ENCODE data around the gene ZFYVE21. TPM values are rescaled to one million over a fixed set of nuclear protein-coding genes. Genes with fewer than 3 reads are reported as not detected.
A peak's percentile ranks its signal among the peaks of the same experiment; 100 is the strongest.

The ZFYVE21 gene
- total RNA-seq, 4 donors from 2014 or later = 40.3 to 81.2 (median 59.0) TPM

GRCh38 chr14:103726474-103726873 is 10.9 kb downstream of the ZFYVE21 start:
- no peaks in the 10 kb centered on the region for H3K27me3 ChIP-seq
- H3K27ac ChIP-seq = no peak overlapping the region
- H3K4me3 ChIP-seq = no peak overlapping the region
- H3K4me1 ChIP-seq = peaks cover 0 to 29% (median 0%) of the 10 kb centered on the region in 4 donors
- peaks cover 0 to 38% (median 0%) of the 10 kb centered on the region in 3 donors for H3K36me3 ChIP-seq
- TF ChIP-seq, protein P1, sequence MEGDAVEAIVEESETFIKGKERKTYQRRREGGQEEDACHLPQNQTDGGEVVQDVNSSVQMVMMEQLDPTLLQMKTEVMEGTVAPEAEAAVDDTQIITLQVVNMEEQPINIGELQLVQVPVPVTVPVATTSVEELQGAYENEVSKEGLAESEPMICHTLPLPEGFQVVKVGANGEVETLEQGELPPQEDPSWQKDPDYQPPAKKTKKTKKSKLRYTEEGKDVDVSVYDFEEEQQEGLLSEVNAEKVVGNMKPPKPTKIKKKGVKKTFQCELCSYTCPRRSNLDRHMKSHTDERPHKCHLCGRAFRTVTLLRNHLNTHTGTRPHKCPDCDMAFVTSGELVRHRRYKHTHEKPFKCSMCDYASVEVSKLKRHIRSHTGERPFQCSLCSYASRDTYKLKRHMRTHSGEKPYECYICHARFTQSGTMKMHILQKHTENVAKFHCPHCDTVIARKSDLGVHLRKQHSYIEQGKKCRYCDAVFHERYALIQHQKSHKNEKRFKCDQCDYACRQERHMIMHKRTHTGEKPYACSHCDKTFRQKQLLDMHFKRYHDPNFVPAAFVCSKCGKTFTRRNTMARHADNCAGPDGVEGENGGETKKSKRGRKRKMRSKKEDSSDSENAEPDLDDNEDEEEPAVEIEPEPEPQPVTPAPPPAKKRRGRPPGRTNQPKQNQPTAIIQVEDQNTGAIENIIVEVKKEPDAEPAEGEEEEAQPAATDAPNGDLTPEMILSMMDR (IDR thresholded peaks at IDR 0.05) = no peak
- no peak for TF ChIP-seq POLR2A (IDR thresholded peaks at IDR 0.05)
- DNase-seq = no peak
- H3K9me3 ChIP-seq = no peaks in the 10 kb centered on the region

GRCh38 chr14:103727313-103727980 is 11.8 kb downstream of the ZFYVE21 start:
- H3K9me3 ChIP-seq = no peaks in the 10 kb centered on the region
- H3K4me1 ChIP-seq = peaks cover 0 to 29% (median 0%) of the 10 kb centered on the region in 4 donors
- H3K27me3 ChIP-seq = no peaks in the 10 kb centered on the region
- H3K36me3 ChIP-seq = peaks cover 0 to 48% (median 0%) of the 10 kb centered on the region in 3 donors
- TF ChIP-seq, protein P1 (IDR thresholded peaks at IDR 0.05) = peak in 3 of 6 experiments; percentile 46 to 63 (median 50)
- no peak for TF ChIP-seq POLR2A (IDR thresholded peaks at IDR 0.05)
- H3K4me3 ChIP-seq = no peak overlapping the region
- DNase-seq = peak in 1 of 3 donors; percentile 83
- H3K27ac ChIP-seq = no peak overlapping the region

DNA sequence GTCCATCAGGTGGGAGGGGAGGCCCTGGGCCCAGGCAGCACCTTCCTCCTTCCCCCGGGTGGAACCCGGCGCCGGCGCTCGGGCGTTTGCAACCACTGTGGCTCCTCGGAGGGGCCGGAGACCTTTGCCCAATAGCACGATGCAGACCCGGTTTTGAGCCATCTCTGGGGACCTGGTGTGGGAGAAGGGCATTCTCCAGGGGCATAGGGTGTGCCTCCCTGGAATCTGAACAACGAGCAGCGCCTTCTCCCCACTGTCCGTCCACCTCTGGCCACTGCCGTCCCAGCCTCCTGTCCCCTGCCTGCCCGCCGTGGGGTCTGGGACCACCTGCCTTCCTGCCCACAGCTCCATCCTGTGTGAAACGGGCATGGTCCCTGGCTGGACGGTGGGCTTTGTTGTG is 12.5 kb downstream of the ZFYVE21 start:
- no peak for DNase-seq
- TF ChIP-seq, protein P1 (IDR thresholded peaks at IDR 0.05) = no peak
- TF ChIP-seq POLR2A (IDR thresholded peaks at IDR 0.05) = no peak
- H3K4me3 ChIP-seq = no peak overlapping the region
- no peaks in the 10 kb centered on the region for H3K27me3 ChIP-seq
- no peaks in the 10 kb centered on the region for H3K9me3 ChIP-seq
- no peak overlapping the region for H3K27ac ChIP-seq
- H3K4me1 ChIP-seq = peaks cover 0 to 27% (median 0%) of the 10 kb centered on the region in 4 donors
- H3K36me3 ChIP-seq = peaks cover 0 to 55% (median 0%) of the 10 kb centered on the region in 3 donors

DNA sequence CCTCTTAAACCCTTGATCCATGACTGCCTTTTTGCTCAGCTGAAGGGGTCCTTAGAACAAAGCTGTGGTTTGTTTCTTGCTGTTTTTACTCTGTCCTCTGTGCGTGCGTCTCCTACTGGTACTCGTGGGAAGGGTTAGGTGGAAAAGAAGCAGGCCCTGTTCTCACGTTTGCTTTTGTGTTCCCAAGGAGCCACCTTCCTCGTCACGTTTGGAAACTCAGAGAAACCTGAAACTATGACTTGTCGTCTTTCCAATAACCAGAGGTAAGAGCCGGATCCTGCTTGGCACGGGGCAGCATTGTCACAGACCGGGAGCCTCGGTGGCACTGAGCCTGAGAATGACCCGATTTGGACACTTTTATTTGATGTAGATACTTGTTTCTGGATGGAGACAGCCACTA is 13.1 kb downstream of the ZFYVE21 start:
- H3K9me3 ChIP-seq = no peaks in the 10 kb centered on the region
- peaks cover 0 to 59% (median 0%) of the 10 kb centered on the region in 3 donors for H3K36me3 ChIP-seq
- no peak for DNase-seq
- TF ChIP-seq POLR2A (IDR thresholded peaks at IDR 0.05) = no peak
- TF ChIP-seq, protein P1 (IDR thresholded peaks at IDR 0.05) = no peak
- H3K27ac ChIP-seq = no peak overlapping the region
- H3K4me3 ChIP-seq = no peak overlapping the region
- peaks cover 0 to 21% (median 0%) of the 10 kb centered on the region in 4 donors for H3K4me1 ChIP-seq
- no peaks in the 10 kb centered on the region for H3K27me3 ChIP-seq

DNA sequence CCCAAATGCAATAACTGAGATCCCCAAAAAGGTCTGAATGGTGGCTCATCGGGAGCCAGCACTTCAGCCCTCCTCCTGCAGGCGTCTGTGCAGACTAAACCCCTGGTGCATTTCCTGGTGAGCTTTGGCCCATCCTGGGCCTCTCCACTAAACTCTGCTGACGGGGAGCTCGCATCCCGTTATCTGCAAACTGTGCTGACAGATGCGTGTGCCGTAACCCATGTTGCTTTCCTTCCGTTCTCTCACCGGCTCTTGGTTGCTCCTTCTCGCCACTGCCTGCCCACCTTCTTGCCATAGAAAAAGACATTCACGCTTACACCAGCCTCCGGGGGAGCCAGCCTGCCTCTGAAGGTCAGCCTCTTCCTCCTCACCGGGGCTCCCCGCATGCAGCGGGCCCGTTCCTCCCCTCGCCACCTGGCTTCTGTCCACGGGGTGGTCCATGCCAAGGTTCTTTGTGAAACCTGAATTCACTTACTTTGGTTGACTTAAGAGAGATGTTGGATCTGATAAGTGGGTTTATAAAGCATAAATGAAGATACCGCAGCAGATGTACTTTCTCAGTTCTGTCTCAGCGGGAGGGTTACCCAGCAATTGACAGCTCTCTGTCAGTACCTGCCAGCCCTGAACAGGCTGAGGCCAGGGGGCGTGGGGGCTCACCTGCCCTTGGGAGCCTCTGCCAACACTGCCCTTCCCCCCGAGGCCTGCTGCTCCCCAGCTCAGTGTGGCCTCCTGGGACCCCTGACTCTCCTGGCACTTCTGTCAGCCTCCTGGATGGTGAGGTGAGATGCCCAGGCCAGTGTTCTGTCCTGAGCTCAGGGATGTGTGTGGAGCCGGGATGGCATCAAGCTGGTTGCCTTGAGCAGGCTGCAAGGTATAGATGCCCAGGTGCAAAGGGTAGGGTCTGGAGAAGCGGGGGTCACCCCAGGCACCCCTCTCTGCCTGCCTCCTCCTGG is 14.2 kb downstream of the ZFYVE21 start:
- H3K4me3 ChIP-seq = no peak overlapping the region
- peaks cover 0 to 13% (median 0%) of the 10 kb centered on the region in 4 donors for H3K4me1 ChIP-seq
- no peaks in the 10 kb centered on the region for H3K27me3 ChIP-seq
- no peaks in the 10 kb centered on the region for H3K9me3 ChIP-seq
- H3K27ac ChIP-seq = no peak overlapping the region
- peaks cover 0 to 69% (median 0%) of the 10 kb centered on the region in 3 donors for H3K36me3 ChIP-seq
- DNase-seq = no peak
- TF ChIP-seq POLR2A (IDR thresholded peaks at IDR 0.05) = no peak
- TF ChIP-seq, protein P1 (IDR thresholded peaks at IDR 0.05) = no peak
